Measurements from ENCODE around the gene FIGN.

- no peak for TF ChIP-seq NR2C2 (CRISPR knock-in tag; IDR thresholded peaks at IDR 0.05; ENCODE audit: borderline replicate concordance)
- TF ChIP-seq FOXA1 (IDR thresholded peaks at IDR 0.05) = no peak
- TF ChIP-seq FOXA1 (CRISPR knock-in tag; IDR thresholded peaks at IDR 0.05) = no peak
- no peak for TF ChIP-seq KAT7 (CRISPR knock-in tag; IDR thresholded peaks at IDR 0.05; ENCODE audit: borderline replicate concordance)
- no peak for TF ChIP-seq ESRRA (CRISPR knock-in tag; IDR thresholded peaks at IDR 0.05; ENCODE audit: low read depth)
- no peak for TF ChIP-seq HOXA9 (CRISPR knock-in tag; IDR thresholded peaks at IDR 0.05; ENCODE audit: borderline replicate concordance)
- TF ChIP-seq ATF3 (CRISPR knock-in tag; IDR thresholded peaks at IDR 0.05) = no peak
- no peak for TF ChIP-seq NFIC (IDR thresholded peaks at IDR 0.05; ENCODE audit: low read length)
- TF ChIP-seq FIP1L1 (IDR thresholded peaks at IDR 0.05; ENCODE audit: borderline replicate concordance, insufficient read depth, low read depth, low read length) = no peak
- no peak for TF ChIP-seq POLR2AphosphoS5 (IDR thresholded peaks at IDR 0.05; ENCODE audit: low read depth, low read length)
- TF ChIP-seq ZNF20 (CRISPR knock-in tag; IDR thresholded peaks at IDR 0.05) = no peak
- TF ChIP-seq RBFOX2 (IDR thresholded peaks at IDR 0.05; ENCODE audit: low read depth, low read length) = no peak
- no peak for TF ChIP-seq ZNF263 (CRISPR knock-in tag; IDR thresholded peaks at IDR 0.05)
Measured at GRCh38 chr2:163751696-163752095, 15.9 kb upstream of the FIGN start.

All from HepG2 (cell line).